Measurements from ENCODE around the gene PPM1J. TPM values are rescaled to one million over a fixed set of nuclear protein-coding genes. Genes with fewer than 3 reads are reported as not detected.

PPM1J gene
- total and polyA plus RNA-seq, 2 experiments from 2014 or later = 0.93 to 1.9 TPM

DNA sequence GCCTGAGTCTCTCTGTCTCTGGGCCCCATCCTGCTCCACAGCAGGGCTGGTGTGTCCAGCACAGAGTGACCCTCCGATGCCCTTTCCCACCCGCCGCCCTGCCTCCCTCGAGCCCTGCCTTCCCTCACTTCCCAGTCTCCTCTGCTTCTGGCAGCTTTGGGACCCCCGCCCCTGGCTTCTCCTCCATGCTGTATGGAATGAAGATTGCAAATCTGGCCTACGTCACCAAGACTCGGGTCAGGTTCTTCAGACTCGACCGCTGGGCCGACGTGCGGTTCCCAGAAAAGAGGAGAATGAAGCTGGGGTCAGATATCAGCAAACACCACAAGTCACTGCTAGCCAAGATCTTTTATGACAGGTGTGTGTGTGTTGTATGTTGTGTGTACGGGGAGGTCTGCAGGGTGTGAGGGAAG, 26.3 kb downstream of the PPM1J start:
- DNase-seq (ENCODE audit: low spot score) = no peak
- Histone ChIP-seq H3K9me3 (ENCODE audit: low read depth) (no peaks in the 10 kb centered on the region), H3K4me1 (ENCODE audit: insufficient read depth) (no peaks in the 10 kb centered on the region), H3K4me2 (no peak overlapping the region), H3K36me3 (replicated peaks; ENCODE audit: insufficient read depth, low read depth) (no peaks in the 10 kb centered on the region), H2AFZ (no peak overlapping the region), H3K79me2 (peaks cover 41% of the 10 kb centered on the region), H3K27ac (no peak overlapping the region), H3K9me2 (replicated peaks; ENCODE audit: insufficient read depth) (no peaks in the 10 kb centered on the region), H3K27me3 (no peaks in the 10 kb centered on the region), H3K4me3 (no peak overlapping the region), H4K20me1 (ENCODE audit: insufficient read depth, poor library complexity, severe bottlenecking) (peaks cover 6% of the 10 kb centered on the region)
- TF ChIP-seq CTCF (IDR thresholded peaks at IDR 0.05; ENCODE audit: poor library complexity) = no peak
- no peak for TF ChIP-seq EZH2phosphoT487 (IDR thresholded peaks at IDR 0.05; ENCODE audit: low read depth, severe bottlenecking, unreplicated experiment)
- 80% methylated on average over 13 of the region's 13 CpGs for WGBS (ENCODE audit: low lambda C conversion rate, missing lambda C conversion rate)

DNA sequence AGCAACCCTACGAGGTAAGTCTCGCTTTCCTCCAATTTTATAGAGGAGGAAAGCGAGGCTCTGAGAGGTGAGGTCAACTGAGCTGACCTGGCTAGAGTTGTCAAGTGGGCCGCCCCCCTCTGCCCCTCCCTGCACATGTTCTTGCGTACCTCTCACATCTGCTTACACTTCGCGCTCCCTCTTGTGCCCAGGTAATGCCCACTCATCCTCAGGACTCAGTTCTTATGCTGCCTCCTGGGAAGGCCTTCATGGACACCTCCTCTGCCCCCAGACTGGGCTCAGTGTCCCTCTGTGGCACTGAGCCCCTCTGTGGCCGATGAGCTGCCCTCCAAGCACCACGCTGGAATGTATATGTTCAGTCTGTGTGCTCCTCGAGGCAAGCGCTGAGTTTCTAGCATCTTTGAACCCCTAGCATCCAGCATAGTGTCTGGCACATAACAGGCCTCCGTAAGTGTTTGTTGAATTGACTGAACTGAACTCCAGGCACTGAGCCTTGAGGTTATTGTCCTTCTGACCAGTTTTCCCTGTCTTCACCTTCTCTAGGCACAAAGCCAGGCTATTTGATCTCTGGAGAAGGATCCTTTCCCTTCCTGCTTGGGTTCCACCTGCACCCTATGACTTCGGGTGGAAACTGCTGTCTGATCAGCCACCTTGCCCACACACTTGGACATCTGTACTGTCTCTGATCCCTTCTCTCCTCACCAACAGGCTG, 27.2 kb downstream of the PPM1J start:
- 95% methylated on average over 13 of the region's 13 CpGs for WGBS (ENCODE audit: low lambda C conversion rate, missing lambda C conversion rate)
- no peaks in the 10 kb centered on the region for H3K9me2 ChIP-seq (replicated peaks; ENCODE audit: insufficient read depth)
- no peak overlapping the region for H3K27ac ChIP-seq
- H3K36me3 ChIP-seq (replicated peaks; ENCODE audit: insufficient read depth, low read depth) = no peaks in the 10 kb centered on the region
- no peak overlapping the region for H3K4me2 ChIP-seq
- no peaks in the 10 kb centered on the region for H3K9me3 ChIP-seq (ENCODE audit: low read depth)
- no peaks in the 10 kb centered on the region for H3K4me1 ChIP-seq (ENCODE audit: insufficient read depth)
- peaks cover 6% of the 10 kb centered on the region for H4K20me1 ChIP-seq (ENCODE audit: insufficient read depth, poor library complexity, severe bottlenecking)
- H2AFZ ChIP-seq = no peak overlapping the region
- no peaks in the 10 kb centered on the region for H3K27me3 ChIP-seq
- H3K79me2 ChIP-seq = peaks cover 50% of the 10 kb centered on the region
- H3K4me3 ChIP-seq = no peak overlapping the region
- TF ChIP-seq CTCF (IDR thresholded peaks at IDR 0.05; ENCODE audit: poor library complexity) = no peak
- no peak for TF ChIP-seq EZH2 (IDR thresholded peaks at IDR 0.05; ENCODE audit: borderline replicate concordance)
- no peak for TF ChIP-seq EZH2phosphoT487 (IDR thresholded peaks at IDR 0.05; ENCODE audit: low read depth, severe bottlenecking, unreplicated experiment)
- no peak for DNase-seq (ENCODE audit: low spot score)

DNA sequence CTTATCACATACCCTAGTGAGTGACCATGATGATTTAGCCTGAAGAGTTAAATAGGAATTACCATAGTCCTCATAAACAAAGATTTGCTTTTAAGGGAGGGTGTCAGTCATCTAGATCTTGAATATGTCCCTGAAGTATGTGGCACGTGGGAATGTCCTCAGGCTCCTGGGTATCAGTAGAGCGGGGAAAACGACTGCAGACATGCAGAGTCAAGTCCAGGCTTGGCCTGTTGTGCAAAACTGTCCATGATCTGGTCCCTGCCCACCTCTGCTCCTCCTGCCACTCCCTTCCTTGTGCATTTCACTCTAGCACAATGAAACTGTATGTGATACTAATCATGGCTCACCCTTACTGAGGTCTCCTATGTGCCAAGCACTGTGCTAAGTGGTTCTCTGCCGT, 27.8 kb downstream of the PPM1J start:
- Histone ChIP-seq H3K27me3 (no peaks in the 10 kb centered on the region), H4K20me1 (ENCODE audit: insufficient read depth, poor library complexity, severe bottlenecking) (peaks cover 6% of the 10 kb centered on the region), H3K4me2 (no peak overlapping the region), H3K79me2 (peaks cover 53% of the 10 kb centered on the region), H3K9me2 (replicated peaks; ENCODE audit: insufficient read depth) (no peaks in the 10 kb centered on the region), H2AFZ (no peak overlapping the region), H3K4me3 (no peak overlapping the region), H3K36me3 (replicated peaks; ENCODE audit: insufficient read depth, low read depth) (no peaks in the 10 kb centered on the region), H3K9me3 (ENCODE audit: low read depth) (no peaks in the 10 kb centered on the region), H3K27ac (no peak overlapping the region), H3K4me1 (ENCODE audit: insufficient read depth) (no peaks in the 10 kb centered on the region)
- TF ChIP-seq EZH2 (IDR thresholded peaks at IDR 0.05; ENCODE audit: borderline replicate concordance) (no peak), EZH2phosphoT487 (IDR thresholded peaks at IDR 0.05; ENCODE audit: low read depth, severe bottlenecking, unreplicated experiment) (no peak), CTCF (IDR thresholded peaks at IDR 0.05; ENCODE audit: poor library complexity) (no peak)
- 82% methylated on average over 4 of the region's 4 CpGs for WGBS (ENCODE audit: low lambda C conversion rate, missing lambda C conversion rate)
- no peak for DNase-seq (ENCODE audit: low spot score)

Measured in hepatocyte (in vitro differentiated cells).